ENCODE data around the gene ADGRA1. TPM values are rescaled to one million over a fixed set of nuclear protein-coding genes. Genes with fewer than 3 reads are reported as not detected.

ADGRA1 gene
- total RNA-seq, 3 donors from 2014 or later (not counting 1 experiment from before 2014, with no cell fraction given) = not detected

- ATAC-seq (no peak), DNase-seq (no peak)
- Mint-ChIP-seq H3K4me1 (peaks cover 13 to 21% of the 10 kb centered on the region in 2 donors), H3K9me3 (no peaks in the 10 kb centered on the region), H3K36me3 (no peaks in the 10 kb centered on the region), H3K27ac (no peak overlapping the region), H3K4me3 (no peak overlapping the region), H3K27me3 (ENCODE audit: low read depth in 2 of 2) (peaks cover 0 to 5% of the 10 kb centered on the region in 2 donors)
- H3K4me3 ChIP-seq (ENCODE audit: low read length) = no peak overlapping the region
- intact Hi-C loops (cut with micrococcal nuclease) = no loop called here
- no peaks in the 10 kb centered on the region for H3K36me3 ChIP-seq (ENCODE audit: control insufficient read depth, insufficient read depth, low read length)
- H3K27ac ChIP-seq (ENCODE audit: low read length) = no peak overlapping the region
- no peaks in the 10 kb centered on the region for H3K27me3 ChIP-seq (ENCODE audit: control insufficient read depth, insufficient read depth, low read length)
- H3K4me1 ChIP-seq (ENCODE audit: control insufficient read depth, insufficient read depth, low read length) = peaks cover 20% of the 10 kb centered on the region
- 73% methylated on average over 22 of the region's 23 CpGs for whole genome bisulfite sequencing (ENCODE audit: insufficient coverage)
- no peak for TF ChIP-seq CTCF (IDR thresholded peaks at IDR 0.05)
- no peaks in the 10 kb centered on the region for H3K9me3 ChIP-seq (ENCODE audit: control insufficient read depth, insufficient read depth, low read length)
Measured at GRCh38 chr10:133061296-133062038, 26.3 kb upstream of the ADGRA1 start.

- Histone ChIP-seq H3K4me1 (ENCODE audit: control insufficient read depth, insufficient read depth, low read length) (peaks cover 20% of the 10 kb centered on the region), H3K27ac (ENCODE audit: low read length) (no peak overlapping the region), H3K9me3 (ENCODE audit: control insufficient read depth, insufficient read depth, low read length) (no peaks in the 10 kb centered on the region), H3K27me3 (ENCODE audit: control insufficient read depth, insufficient read depth, low read length) (no peaks in the 10 kb centered on the region), H3K4me3 (ENCODE audit: low read length) (no peak overlapping the region), H3K36me3 (ENCODE audit: control insufficient read depth, insufficient read depth, low read length) (no peaks in the 10 kb centered on the region)
- Mint-ChIP-seq H3K9me3 (no peaks in the 10 kb centered on the region), H3K27me3 (ENCODE audit: low read depth in 2 of 2) (peaks cover 0 to 3% of the 10 kb centered on the region in 2 donors), H3K4me3 (no peak overlapping the region), H3K4me1 (peaks cover 13 to 19% of the 10 kb centered on the region in 2 donors), H3K36me3 (no peaks in the 10 kb centered on the region), H3K27ac (no peak overlapping the region)
- DNase-seq = no peak
- intact Hi-C loops (cut with micrococcal nuclease) = no loop called here
- ATAC-seq = no peak
- 92% methylated on average over 23 of the region's 23 CpGs for WGBS (ENCODE audit: insufficient coverage)
- TF ChIP-seq CTCF (IDR thresholded peaks at IDR 0.05) = no peak
Measured at GRCh38 chr10:133062085-133062484, 25.6 kb upstream of the ADGRA1 start.

GRCh38 chr10:133062635-133063034 lies 25.1 kb upstream of the ADGRA1 start:
- H3K27me3 Mint-ChIP-seq (ENCODE audit: low read depth in 2 of 2) = peaks cover 0 to 3% of the 10 kb centered on the region in 2 donors
- Histone ChIP-seq H3K9me3 (ENCODE audit: control insufficient read depth, insufficient read depth, low read length) (no peaks in the 10 kb centered on the region), H3K36me3 (ENCODE audit: control insufficient read depth, insufficient read depth, low read length) (no peaks in the 10 kb centered on the region), H3K27ac (ENCODE audit: low read length) (no peak overlapping the region), H3K4me3 (ENCODE audit: low read length) (no peak overlapping the region), H3K27me3 (ENCODE audit: control insufficient read depth, insufficient read depth, low read length) (no peaks in the 10 kb centered on the region), H3K4me1 (ENCODE audit: control insufficient read depth, insufficient read depth, low read length) (peaks cover 20% of the 10 kb centered on the region)
- DNase-seq (no peak), ATAC-seq (no peak)
- no peaks in the 10 kb centered on the region for H3K9me3 Mint-ChIP-seq
- H3K4me1 Mint-ChIP-seq = peaks cover 13 to 16% of the 10 kb centered on the region in 2 donors
- WGBS (ENCODE audit: insufficient coverage) = 46% methylated on average over 23 of the region's 23 CpGs
- H3K27ac Mint-ChIP-seq = no peak overlapping the region
- TF ChIP-seq CTCF (IDR thresholded peaks at IDR 0.05) = no peak
- no peak overlapping the region for H3K4me3 Mint-ChIP-seq
- intact Hi-C loops (cut with micrococcal nuclease) = no loop called here
- H3K36me3 Mint-ChIP-seq = no peaks in the 10 kb centered on the region
